PC-3 (cell line): Measurements from ENCODE around the gene PGAM1. TPM values are rescaled to one million over a fixed set of nuclear protein-coding genes. Genes with fewer than 3 reads are reported as not detected.
A peak's percentile ranks its signal among the peaks of the same experiment; 100 is the strongest.

ENCODE experiments used
- ATAC-seq: fragments of 200-7000 bp; cut with Tn5 transposase; 2 replicates; pipeline ENCODE4 v1.9.1; 2020; ENCODE audit warnings: mild to moderate bottlenecking, moderate library complexity
- Bru-seq: library from RNA; stranded (reverse); fragments of 400-500 nt; gene quantifications from one replicate; lab custom pipeline; 2021; lab: Mats Ljungman, UMichigan
- BruChase-seq, 2 experiments: library from RNA; stranded (reverse); fragments of 400-500 nt; gene quantifications; one replicate each; lab custom pipeline; 2021; lab: Mats Ljungman, UMichigan
- BruUV-seq: library from RNA; stranded (reverse); fragments of 400-500 nt; replicated peaks from 2 replicates; lab custom pipeline; 2021; lab: Mats Ljungman, UMichigan
- CTCF ChIA-PET: fragments of 300-600 bp; sonication (Branson Sonifier 250); formaldehyde crosslinking; loops from one replicate; lab custom pipeline; 2022; ENCODE audit warnings: antibody characterized with exemption; lab: Charles Lee
- POLR2A ChIA-PET: fragments of 300-600 bp; sonication (Branson Sonifier 250); formaldehyde crosslinking; loops from one replicate; lab custom pipeline; 2022; ENCODE audit warnings: antibody characterized with exemption; ENCODE audit not compliant: unreplicated experiment; lab: Charles Lee
- DNase-seq: peaks from one replicate; pipeline ENCODE4 v3.0.0-alpha.2; 2015
- H2AFZ ChIP-seq: fragments of 300-600 bp; sonication (generic); 2 replicates; pipeline ENCODE4 v1.6.0; 2016; ENCODE audit warnings: antibody characterized with exemption, low read length
- H3F3A ChIP-seq: fragments of 300-600 bp; sonication (generic); one replicate; pipeline ENCODE4 v1.6.0; 2017; ENCODE audit warnings: antibody characterized with exemption, low read length, control low read depth, mild to moderate bottlenecking; ENCODE audit not compliant: unreplicated experiment
- H3K27ac ChIP-seq: fragments of 300-600 bp; sonication (generic); 2 replicates; pipeline ENCODE4 v1.5.1; 2016; ENCODE audit warnings: mild to moderate bottlenecking, low read length
- H3K27me3 ChIP-seq: fragments of 300-600 bp; sonication (generic); 2 replicates; pipeline ENCODE4 v1.6.1; 2016; ENCODE audit warnings: low read length, mixed read lengths
- H3K36me3 ChIP-seq: fragments of 300-600 bp; sonication (generic); 2 replicates; pipeline ENCODE4 v1.6.1; 2016; ENCODE audit warnings: low read depth, mixed run types, low read length, mixed read lengths
- H3K4me1 ChIP-seq: fragments of 300-600 bp; sonication (generic); 2 replicates; pipeline ENCODE4 v1.5.1; 2016; ENCODE audit warnings: low read length; ENCODE audit not compliant: insufficient read depth
- H3K4me2 ChIP-seq: fragments of 300-600 bp; sonication (generic); 2 replicates; pipeline ENCODE4 v1.6.0; 2016; ENCODE audit warnings: low read length
- H3K4me3 ChIP-seq: fragments of 300-600 bp; sonication (generic); 2 replicates; pipeline ENCODE4 v1.5.1; 2016; ENCODE audit warnings: mild to moderate bottlenecking, low read length, mixed read lengths
- H3K79me2 ChIP-seq: fragments of 300-600 bp; sonication (generic); 2 replicates; pipeline ENCODE4 v1.6.1; 2017; ENCODE audit warnings: low read length, mixed read lengths
- H3K9ac ChIP-seq: fragments of 300-600 bp; sonication (generic); 2 replicates; pipeline ENCODE4 v1.6.0; 2016; ENCODE audit warnings: mild to moderate bottlenecking, low read length
- H3K9me2 ChIP-seq: fragments of 300-600 bp; sonication (generic); replicated peaks from 2 replicates; pipeline ENCODE4 v1.6.1; 2016; ENCODE audit warnings: mixed run types, low read length, mixed read lengths
- H3K9me3 ChIP-seq: fragments of 300-600 bp; sonication (generic); 2 replicates; pipeline ENCODE4 v1.6.1; 2016; ENCODE audit warnings: low read length, mixed read lengths
- H4K20me1 ChIP-seq: fragments of 300-600 bp; sonication (generic); 2 replicates; pipeline ENCODE4 v1.6.1; 2016; ENCODE audit warnings: low read length, mixed read lengths
- CTCF ChIP-seq: fragments of 300-600 bp; sonication (generic); conservative IDR thresholded peaks from 2 replicates; pipeline ENCODE4 v1.5.1; 2017; ENCODE audit warnings: antibody characterized with exemption, low read depth, mild to moderate bottlenecking, low read length
- EZH2 ChIP-seq: fragments of 300-600 bp; sonication (generic); IDR thresholded peaks from one replicate; pipeline ENCODE4 v1.6.1; 2017; ENCODE audit warnings: antibody characterized with exemption, mild to moderate bottlenecking, low read length; ENCODE audit not compliant: unreplicated experiment
- EZH2phosphoT487 ChIP-seq: fragments of 300-600 bp; sonication (generic); IDR thresholded peaks from 2 replicates; pipeline ENCODE4 v1.6.1; 2018; ENCODE audit warnings: mild to moderate bottlenecking, antibody characterized with exemption, low read length, borderline replicate concordance
- intact Hi-C: fragments of 100-400 bp; cut with micrococcal nuclease; formaldehyde crosslinking; loops from 2 replicates; pipeline ENCODE4 v1.9.0; 2023
- long read RNA-seq: library from polyadenylated mRNA; unstranded; transcript quantifications from one replicate; pipeline ENCODE4 v2.0.0, GENCODE V29; 2021; ENCODE audit not compliant: unreplicated experiment
- total RNA-seq: library from RNA; depleted of rRNA; stranded (reverse); fragments of >200 nt; gene quantifications from 2 replicates; pipeline ENCODE4 v1.2.3, GENCODE V29; 2014; rRNA removed

The PGAM1 gene
- total RNA-seq (591 and 661 TPM in 2 replicates), Bru-seq, nascent RNA (percentile 93 among the genes with signal in this experiment), BruChase-seq, experiment 1, labeled RNA remaining after a 6-hour chase (percentile 97 among the genes with signal in this experiment), BruChase-seq, experiment 2, labeled RNA remaining after a 2-hour chase (percentile 91 among the genes with signal in this experiment)
- long read RNA-seq, transcript PGAM1-201 (4 exons, 1,830 nt): major isoform, 644 of 728 reads
- long read RNA-seq, partial matches to known transcripts: 83 of 728 reads
- long read RNA-seq, other reads (novel, unspliced or antisense): 1 of 728 reads

- Histone ChIP-seq H3K4me2 (peak within 1 kb of the TSS; percentile 92), H3K36me3 (peaks cover 30% of the 10 kb centered on the region), H3K4me1 (peaks cover 15% of the 10 kb centered on the region), H3K79me2 (peaks cover 54% of the 10 kb centered on the region), H2AFZ (peak within 1 kb of the TSS; percentile 91), H3F3A (no peaks in the 10 kb centered on the region), H3K27ac (peak within 1 kb of the TSS; percentile 33), H3K9ac (peak within 1 kb of the TSS; percentile 95), H3K9me2 (no peaks in the 10 kb centered on the region), H3K4me3 (peak within 1 kb of the TSS; percentile 96), H4K20me1 (peaks cover 25% of the 10 kb centered on the region), H3K27me3 (no peaks in the 10 kb centered on the region), H3K9me3 (no peaks in the 10 kb centered on the region)
- intact Hi-C loops: loop anchor here (2.0 kb wide), 1 partner anchor 19 kb away; no protein-coding TSS in a partner anchor
- ATAC-seq: peak; percentile 84
- peak; percentile 94 for DNase-seq
- ChIA-PET CTCF (interaction anchor here (0.7 kb wide), 1 partner anchor 89 kb away, joined by 3 read pairs; no protein-coding TSS in a partner anchor), POLR2A (no interaction called here)
- BruUV-seq: TSS peak; percentile 49
- TF ChIP-seq CTCF (peak; percentile 50), EZH2phosphoT487 (no peak)
Measured at GRCh38 chr10:97425964-97426775, at the start of gene PGAM1. PGAM1 (plus strand) TSS chr10:97426191; CDS start chr10:97426308, 117 bp downstream.

- no peak for TF ChIP-seq EZH2
- TF ChIP-seq EZH2phosphoT487: no peak
- H3K79me2 ChIP-seq: no peaks in the 10 kb centered on the region
- BruUV-seq: no TSS peak
- H3K4me1 ChIP-seq: no peaks in the 10 kb centered on the region
- no peak overlapping the region for H3K4me2 ChIP-seq
- H3K9me2 ChIP-seq: no peaks in the 10 kb centered on the region
- H3K36me3 ChIP-seq: no peaks in the 10 kb centered on the region; the same call in 1 of the 2 replicates
- H3K9ac ChIP-seq: no peak overlapping the region
- POLR2A ChIA-PET: no interaction called here
- no peaks in the 10 kb centered on the region for H3F3A ChIP-seq
- H3K27ac ChIP-seq: no peak overlapping the region
- no peak overlapping the region for H2AFZ ChIP-seq
- intact Hi-C loops: no loop called here
- no peak for DNase-seq
- no peak for ATAC-seq
- H3K27me3 ChIP-seq: no peaks in the 10 kb centered on the region
- H3K9me3 ChIP-seq: no peaks in the 10 kb centered on the region
- CTCF ChIA-PET: no interaction called here
- no peaks in the 10 kb centered on the region for H4K20me1 ChIP-seq
- no peak overlapping the region for H3K4me3 ChIP-seq
Measured at GRCh38 chr10:97376413-97376812, 49.6 kb upstream of the PGAM1 start.
